Activated CD4-positive, alpha-beta T cell treated with anti-CD3 and anti-CD28 coated beads for 1 hour (primary cell): Measurements from ENCODE around the gene S100A11.

Source experiments
- DNase-seq: peaks from one replicate; pipeline ENCODE4 v3.0.0-alpha.2; 2020

Gene S100A11

DNA sequence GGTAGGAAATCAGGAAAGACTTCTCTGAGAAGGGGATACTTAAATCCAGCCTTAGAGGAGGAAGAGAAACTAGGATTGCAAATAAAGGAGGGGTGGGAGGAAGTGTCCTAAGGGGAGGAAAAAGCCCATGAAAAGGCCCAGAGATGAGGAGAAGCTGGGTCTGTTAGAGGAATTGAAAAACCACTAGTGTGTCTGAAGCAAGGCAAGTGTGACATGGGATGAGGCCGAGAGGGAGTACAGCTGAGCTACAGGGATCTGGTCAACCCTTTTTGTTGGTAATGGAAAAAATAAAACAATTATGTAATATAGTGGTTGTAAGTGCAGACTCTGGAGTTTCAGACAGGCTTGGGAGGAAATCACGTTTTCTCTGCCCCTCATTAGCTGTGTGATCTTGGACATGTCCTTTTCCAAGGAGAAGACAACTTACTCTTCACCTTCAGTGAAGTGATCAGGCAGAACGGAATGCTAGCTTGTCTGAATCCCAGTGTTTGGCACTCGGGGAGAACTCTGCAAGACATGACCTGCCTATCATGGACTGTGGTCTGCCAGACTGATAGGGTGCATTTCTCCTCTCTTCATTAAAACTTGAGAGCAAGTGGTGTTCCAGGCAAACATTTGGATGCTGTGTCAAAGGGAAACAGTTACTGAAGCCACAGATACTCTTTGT, 35.7 kb downstream of the S100A11 start:
- no peak for DNase-seq

DNA sequence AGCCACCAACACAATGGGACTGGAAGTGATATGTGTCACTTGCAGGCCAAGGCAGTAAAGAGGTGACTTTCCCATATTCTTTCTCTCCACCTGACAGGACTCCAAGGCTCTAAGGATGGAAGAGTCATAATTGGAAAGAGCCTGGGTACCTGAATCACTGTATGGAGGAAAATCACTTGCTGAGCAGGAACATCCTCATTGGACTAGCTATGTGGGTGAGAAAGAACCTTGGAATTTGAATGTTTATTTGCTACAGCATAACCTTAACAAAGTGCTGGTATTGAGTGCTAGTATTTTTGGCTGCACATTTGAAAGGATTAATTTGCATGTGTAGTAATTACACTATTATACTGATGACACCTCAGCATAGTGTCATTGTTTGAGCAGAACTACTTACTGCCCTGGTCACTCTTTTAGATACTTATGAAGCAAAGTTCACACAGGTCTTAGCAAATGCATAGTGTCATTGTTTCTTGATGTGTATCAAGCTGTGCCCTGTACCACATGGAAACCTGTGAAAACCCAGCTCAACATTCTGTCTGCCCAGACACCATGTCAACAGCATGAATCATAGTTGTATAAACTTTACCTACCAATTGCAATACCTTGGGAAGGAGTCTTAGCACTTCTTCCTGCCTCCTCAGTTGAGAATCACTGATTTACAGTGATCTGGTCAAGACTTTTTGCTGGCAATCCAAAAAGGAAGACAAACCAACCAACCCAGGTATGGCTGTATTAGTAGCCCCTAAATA, 38.0 kb downstream of the S100A11 start:
- no peak for DNase-seq

DNA sequence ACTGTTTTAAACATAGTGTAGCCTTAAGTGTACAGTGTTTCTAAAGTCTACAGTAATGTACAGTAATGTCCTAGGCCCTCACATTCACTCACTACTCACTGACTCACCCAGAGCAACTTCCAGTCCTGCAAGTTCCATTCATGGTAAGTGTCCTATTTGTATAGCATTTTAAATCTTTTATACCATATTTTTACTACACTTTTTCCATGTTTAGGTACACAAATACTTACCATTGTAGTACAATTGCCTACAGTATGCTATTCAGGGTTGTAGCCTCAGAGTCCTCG, 39.6 kb downstream of the S100A11 start:
- no peak for DNase-seq

DNA sequence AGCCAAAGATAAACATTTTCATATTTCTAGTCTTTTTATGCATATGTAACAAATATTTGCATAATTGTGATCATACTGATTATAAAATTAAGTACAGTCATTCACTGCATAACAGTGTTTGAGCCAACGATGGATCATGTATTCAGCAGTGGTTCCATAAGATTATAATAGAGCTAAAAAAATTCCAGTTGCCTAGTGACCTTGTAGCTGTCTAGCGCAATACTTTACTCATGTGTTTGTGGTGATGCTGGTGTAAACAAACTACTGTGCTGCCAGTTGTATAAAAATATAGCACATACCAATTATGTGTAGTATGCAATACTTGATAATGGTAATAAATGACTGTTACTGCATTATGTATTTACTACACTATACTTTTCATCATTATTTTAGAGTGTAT, 41.0 kb downstream of the S100A11 start:
- DNase-seq: no peak

DNA sequence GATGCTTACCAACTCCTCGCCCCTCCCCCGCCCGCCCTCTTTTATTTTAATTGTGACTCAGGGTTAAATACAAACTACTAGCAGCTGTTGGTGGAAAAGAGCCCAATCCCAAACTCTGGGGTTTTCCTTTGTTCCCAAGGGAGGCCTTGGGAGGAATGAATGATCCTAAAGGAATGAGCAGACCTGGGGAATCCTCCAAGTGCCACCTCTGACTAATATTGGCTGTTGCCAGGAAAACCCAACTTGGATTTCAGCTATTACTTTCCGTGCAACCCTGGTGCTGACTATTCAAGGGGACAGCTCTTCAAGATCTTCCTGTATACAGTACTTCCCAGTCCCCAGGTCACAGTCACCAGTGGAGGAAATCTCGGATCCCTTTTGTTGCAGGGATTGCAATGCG, 41.8 kb downstream of the S100A11 start:
- no peak for DNase-seq

DNA sequence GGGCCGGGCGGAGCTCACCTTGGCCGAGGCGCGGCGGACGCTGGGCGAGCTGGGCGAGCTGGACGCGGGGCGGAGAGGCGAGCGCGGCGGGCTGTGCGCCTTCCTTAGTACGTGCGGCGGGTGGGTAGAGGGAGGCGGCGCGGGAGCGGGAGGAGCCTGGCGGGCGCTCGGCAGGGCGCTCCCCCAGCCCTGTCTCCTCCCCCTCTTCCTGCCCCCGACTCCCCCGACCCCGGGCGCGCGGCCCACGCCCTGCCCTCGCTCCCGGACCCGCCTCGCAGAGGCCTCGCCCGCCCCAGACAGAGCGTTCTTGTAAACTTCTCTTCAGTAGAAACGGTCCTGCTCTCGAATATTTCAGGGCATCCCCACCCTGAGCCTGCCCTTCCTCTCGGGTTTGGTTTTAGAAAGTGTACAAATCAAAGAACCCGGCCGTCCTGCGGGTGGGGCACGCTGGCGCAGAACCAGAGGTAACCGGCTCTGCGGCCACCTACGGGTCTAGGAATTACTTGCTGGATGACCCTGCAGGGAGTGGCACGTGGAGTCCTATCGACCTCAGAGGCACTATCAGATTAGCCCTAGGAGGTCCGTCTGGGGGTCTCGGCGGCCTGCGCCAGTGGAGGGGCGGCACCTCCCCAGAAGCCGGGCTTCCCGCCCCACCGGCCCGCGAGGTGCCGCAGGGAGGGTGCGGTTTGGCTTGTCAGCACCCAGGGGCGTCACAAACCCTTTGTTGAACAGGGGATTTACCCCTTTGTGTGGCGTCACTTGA, 42.9 kb downstream of the S100A11 start, which contains the start of gene S100A10:
TSS of gene S100A10 (minus strand) at position 126 of the 763 bp plus-strand sequence. CDS start 7,629 bp downstream, outside the sequence.
- DNase-seq: peak; percentile 64

DNA sequence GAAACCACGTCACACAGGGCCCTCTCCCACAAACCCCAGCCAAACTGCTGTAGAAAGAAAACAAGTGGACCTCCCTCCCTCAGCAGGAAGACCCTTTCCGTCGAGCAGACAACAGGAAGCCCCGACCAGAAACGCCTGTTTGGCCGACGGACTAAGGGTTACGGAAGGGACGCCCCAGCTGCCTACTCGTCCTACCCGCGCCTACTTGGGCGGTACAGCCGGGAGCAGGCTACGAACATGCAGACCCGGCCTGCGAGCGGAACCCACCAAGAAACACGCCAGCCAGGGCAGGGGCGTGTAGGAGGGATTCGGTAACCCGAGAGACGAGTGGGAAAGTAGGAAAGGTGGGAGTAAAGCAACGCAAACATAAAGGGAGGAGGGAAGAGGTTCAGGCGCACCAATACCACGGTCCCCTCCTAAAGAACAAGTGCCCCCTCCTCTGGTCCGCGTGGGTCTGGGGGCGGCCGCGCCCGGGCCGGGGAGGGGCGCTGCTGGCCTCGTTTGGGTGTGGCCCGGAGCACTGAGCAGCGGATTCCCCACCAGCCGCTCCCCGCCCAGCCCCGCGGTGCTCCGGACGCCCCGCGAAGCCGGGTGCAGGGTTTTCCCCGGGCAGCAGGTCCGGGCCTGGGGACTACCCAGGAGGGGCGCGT, 43.6 kb downstream of the S100A11 start:
- DNase-seq: peak; percentile 18

DNA sequence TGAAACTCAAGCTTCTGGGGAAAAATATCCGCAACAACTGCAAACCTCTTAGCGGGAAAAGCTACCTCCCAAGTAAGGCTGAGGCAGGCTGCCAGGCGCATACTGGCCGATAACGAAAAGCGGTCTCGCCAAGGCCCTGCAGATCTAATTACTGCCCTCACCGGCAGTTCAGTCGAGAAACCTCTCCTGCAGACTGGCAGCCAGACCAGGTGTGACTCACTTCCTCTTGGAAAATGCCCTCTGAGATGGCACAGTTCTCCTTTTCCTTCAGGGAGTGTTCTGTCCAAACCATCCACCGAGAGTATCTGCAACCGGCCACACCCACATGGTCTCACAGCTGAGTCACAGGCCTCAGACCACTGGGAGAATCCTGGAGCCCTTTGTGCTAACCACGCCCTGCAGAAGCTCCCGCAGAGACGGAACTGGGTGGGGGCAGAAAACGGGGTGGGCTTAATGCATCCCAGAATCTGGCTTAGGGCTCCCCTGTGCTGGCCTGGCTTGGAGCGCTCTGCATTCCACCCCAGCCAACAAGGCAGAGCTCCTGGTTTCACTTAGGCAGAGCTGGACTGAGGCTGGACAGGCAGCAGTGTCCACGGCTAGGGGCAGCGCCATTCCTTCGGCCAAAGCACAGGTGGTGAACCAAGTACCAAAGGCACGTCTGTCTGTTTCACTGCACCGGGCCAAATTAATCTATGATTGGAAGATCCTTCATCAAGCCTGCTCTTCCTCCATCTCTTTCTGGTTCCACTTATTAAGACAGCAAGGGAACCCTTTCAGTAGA, 44.3 kb downstream of the S100A11 start:
- no peak for DNase-seq

DNA sequence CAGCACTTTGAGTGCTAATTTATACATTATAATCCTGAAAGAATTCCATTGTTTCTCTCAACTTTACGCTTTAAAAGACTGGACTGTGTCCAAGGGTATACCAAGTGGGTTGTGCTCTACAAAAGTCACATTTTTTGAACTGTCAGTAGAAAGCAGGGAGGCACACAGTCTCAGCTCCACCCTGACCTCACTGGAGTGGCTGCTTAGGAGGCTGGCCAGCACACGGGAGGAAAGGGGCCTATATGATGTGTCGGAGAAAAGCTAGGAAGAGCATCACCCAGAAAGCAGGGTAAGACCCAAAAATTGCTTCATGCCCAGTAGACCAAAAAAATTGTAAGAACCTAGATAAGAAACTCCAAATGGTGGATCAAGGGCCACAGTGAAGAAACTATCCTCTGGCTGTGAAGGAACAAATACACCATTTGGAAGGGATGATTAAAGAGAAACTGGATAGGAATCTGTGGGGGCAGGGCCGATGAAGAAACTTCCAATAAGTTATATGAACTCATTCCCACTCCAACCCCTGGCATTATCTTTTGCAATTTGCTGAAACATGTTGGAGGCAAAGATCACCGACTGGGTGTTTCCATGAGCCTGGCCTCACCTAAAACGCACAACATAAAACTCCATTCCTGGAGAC, 45.0 kb downstream of the S100A11 start:
- no peak for DNase-seq

DNA sequence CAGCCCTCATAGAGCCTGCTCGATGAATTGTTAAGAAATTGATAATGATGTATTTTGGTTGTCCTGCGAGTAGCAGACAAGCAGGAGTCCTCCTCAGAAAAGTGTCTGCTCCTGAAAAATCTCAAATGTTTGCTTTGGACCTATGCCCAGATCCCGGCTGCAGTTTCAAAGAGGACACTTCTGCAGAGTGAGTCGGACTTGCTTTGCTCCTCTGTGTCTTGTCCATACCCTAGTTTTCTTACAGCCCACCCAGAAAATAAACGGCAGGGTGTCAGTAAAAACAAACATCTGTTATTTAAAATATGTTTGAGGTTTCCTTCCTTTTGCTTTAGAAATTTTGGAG, 46.0 kb downstream of the S100A11 start:
- no peak for DNase-seq

DNA sequence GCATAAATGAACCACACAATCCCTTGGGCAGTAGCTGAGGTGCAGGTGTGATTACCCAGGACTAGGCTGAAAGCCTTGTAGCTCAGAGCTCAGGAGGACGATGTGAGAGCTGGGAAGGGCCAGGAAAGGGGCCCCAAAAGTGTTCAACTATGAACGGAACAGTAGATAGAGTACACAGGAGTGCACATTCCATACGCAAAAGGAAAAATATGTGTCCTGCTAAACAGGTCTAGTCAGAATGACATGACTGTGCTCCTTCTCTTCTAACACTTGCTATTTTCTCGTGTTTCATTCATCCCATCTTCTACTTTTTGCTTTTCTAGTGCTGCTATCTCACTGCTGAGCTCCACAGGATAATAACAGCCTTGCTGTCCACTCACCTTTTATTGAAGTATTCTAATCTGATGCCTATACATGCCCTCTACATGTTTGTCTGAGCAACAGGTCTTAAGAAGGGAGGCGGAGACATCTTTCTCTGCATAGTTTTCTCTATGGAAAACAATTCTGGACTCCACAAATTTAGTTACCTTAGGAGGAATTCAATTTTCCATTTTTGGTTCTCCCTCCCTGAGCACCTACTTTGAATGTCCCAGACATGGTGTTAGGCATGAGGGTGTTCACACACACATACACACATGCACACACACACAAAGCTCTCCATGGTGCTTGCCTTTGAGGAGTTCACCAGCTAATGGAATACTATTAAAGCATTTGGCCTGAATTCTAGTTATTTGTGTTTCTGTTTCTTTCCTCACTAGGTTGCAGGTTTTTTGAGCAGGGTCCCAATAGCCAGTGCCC, 46.5 kb downstream of the S100A11 start:
- no peak for DNase-seq

DNA sequence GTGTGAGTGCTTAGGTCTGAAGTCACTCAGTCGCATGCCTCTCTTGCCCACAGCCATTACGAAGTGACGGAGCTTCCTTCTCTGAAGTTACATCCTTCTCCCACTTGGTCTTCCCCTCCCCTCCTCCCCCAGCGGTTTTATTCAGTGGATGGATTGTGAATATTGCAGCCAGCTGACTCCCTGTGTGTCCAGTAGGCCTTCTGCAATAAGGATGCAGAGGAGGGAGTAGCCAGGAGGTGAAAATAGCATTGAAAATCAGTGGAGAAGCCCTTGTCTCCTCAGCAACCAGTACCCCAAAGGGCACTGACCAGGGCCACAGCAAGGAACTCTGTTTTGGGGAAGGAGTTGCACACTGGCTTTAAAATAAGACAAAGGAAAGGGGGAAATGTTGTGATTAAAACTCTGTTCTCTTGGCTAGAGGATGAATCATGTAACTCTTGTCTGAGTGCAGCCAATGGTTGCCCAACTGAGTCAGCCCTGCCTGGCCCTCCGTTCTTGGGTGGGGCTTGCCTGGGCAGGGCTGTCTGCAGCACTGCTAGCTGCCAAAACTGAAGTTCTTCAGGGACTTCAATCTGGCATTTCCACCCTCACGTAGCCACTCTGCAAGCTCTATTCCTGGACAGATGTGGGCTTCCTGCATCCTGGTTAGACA, 47.5 kb downstream of the S100A11 start:
- DNase-seq: peak; percentile 23

DNA sequence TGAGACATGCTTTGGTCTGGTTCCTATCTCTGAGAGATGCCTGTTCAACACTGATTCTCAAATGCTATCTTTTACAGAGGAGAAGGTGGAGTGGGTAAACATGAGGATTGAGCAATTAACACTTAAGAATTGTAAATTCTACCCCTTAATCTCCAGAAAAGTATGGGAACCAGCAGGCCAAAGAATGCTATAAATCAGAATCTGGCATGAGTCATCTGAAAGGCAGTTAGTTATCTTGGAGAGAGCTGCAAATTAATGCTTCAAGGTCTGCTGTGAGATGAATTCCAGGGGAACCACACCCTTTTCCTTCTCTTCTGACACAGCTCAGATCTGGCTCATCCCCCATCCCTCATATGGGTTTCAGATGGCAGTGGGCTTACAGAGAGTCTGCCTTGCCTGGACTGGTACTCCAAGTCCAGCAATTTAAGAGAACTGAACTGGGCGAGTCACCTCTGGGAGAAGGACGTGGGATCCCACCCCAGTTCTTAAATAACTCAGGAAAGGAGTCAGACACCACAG, 48.3 kb downstream of the S100A11 start:
- DNase-seq: no peak

DNA sequence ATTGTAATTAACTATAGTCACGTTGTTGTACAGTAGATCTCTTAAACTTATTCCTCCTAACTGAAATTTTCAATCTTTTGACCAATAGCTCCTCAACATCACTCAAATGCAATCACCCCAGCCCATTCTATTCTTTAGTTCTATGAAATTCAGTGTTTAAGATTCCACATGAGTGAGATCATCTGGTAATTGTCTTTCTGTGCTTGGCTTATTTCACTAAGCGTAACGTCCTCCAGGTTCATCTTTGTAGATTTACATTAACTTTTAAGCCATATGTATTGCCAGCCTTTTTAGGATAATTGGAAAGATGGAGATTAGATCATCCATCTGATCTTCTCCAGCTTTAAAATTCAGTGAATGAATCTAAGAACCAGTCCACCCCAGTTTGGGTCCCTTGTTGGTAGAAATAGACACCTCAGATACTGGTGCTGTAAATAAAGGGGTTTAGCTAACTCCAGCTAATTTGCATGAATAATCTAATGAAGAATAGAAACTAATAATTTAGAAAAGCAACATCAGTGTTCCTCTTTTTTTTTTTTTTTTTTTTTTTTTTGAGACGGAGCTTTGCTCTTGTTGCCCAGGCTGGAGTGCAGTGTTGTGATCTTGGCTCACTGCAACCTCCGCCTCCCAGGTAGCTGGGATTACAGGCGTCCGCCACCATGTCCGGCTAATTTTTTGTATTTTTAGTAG, 50.2 kb downstream of the S100A11 start:
- no peak for DNase-seq

DNA sequence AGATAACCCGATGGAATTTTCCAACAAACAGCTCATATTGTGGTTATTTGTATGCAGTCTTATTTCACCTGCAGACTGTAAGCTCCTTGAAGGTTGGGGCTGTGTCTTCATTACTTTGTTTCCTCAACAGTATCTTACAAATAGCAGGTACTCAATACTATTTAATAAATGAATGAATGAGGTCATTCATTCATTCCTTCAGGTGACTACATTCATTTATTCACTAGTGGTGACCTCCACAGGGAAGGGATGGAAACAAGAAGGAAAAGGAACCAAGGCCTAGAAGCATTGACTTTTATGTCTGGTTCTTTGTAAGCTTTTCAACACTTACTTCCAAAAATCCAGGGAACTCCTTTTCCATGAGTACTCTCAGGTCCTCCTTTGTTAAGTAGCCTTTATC, 51.0 kb downstream of the S100A11 start:
- no peak for DNase-seq

DNA sequence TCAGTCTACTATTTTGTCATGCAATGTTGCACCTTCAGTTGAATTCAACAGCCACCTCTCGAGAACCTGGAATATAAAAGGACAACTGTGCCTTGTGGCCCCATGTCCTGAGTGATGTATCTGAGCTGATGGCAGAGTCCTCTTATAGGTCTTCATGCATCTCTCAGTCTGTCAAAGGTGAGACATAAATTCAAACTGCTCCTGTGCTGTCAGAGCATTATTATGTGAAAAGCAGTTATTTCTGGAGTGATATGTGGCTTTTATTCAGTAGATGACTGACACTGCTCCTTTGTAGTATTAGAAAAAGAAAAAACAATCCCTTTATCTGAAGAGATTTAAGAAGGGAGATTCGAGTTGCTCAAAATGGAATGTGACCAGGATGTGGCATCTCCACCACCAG, 51.5 kb downstream of the S100A11 start:
- DNase-seq: no peak

DNA sequence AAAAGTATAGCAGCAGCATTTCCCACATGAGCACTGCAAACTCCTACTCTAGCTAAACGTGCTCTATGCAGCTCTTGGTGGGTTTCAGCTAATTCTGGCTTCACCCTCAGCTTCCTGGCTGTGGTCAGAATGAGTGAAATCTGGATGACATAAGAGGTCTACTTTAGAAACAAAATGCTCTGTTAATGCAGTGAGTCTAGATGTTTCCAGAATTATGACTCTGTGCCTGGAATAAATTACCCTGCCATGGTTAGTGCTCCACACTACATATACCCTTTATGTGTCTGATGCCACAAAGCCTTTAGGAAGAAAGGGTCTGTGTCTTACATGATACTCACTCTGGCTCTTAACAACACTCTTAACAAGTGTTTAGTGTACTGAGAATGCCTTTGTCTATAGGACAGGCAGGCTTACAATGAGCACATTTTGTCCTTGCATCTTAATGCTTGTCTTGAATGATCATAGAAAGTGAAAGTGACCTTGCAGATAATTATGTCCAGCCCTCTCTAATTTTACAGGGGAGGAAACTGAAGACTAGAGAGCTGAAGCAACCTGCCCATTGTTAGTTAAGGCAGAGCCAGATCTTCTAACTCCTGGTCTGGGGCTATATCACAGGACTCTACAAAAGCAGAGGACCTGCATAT, 52.4 kb downstream of the S100A11 start:
- DNase-seq: no peak
